ENCODE measurements around the gene MGAT1.

MGAT1 gene

GRCh38 chr5:180804129-180804618, 1.6 kb upstream of the MGAT1 start:
- H3K27ac ChIP-seq (replicated peaks), result peak overlapping the region; percentile 92
- no peak for DNase-seq (ENCODE audit: low read depth in 1 of 2, low spot score in 1 of 2)
- TF ChIP-seq GABPA (IDR thresholded peaks at IDR 0.05; ENCODE audit: low read depth) (no peak), SPI1 (IDR thresholded peaks at IDR 0.05; ENCODE audit: borderline replicate concordance, low read depth) (no peak), POLR2AphosphoS5 (IDR thresholded peaks at IDR 0.05; ENCODE audit: low read depth) (no peak)
- TF ChIP-seq, protein P1, sequence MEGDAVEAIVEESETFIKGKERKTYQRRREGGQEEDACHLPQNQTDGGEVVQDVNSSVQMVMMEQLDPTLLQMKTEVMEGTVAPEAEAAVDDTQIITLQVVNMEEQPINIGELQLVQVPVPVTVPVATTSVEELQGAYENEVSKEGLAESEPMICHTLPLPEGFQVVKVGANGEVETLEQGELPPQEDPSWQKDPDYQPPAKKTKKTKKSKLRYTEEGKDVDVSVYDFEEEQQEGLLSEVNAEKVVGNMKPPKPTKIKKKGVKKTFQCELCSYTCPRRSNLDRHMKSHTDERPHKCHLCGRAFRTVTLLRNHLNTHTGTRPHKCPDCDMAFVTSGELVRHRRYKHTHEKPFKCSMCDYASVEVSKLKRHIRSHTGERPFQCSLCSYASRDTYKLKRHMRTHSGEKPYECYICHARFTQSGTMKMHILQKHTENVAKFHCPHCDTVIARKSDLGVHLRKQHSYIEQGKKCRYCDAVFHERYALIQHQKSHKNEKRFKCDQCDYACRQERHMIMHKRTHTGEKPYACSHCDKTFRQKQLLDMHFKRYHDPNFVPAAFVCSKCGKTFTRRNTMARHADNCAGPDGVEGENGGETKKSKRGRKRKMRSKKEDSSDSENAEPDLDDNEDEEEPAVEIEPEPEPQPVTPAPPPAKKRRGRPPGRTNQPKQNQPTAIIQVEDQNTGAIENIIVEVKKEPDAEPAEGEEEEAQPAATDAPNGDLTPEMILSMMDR (IDR thresholded peaks at IDR 0.05; ENCODE audit: insufficient read depth, low read length), result no peak
- TF ChIP-seq, protein P2, sequence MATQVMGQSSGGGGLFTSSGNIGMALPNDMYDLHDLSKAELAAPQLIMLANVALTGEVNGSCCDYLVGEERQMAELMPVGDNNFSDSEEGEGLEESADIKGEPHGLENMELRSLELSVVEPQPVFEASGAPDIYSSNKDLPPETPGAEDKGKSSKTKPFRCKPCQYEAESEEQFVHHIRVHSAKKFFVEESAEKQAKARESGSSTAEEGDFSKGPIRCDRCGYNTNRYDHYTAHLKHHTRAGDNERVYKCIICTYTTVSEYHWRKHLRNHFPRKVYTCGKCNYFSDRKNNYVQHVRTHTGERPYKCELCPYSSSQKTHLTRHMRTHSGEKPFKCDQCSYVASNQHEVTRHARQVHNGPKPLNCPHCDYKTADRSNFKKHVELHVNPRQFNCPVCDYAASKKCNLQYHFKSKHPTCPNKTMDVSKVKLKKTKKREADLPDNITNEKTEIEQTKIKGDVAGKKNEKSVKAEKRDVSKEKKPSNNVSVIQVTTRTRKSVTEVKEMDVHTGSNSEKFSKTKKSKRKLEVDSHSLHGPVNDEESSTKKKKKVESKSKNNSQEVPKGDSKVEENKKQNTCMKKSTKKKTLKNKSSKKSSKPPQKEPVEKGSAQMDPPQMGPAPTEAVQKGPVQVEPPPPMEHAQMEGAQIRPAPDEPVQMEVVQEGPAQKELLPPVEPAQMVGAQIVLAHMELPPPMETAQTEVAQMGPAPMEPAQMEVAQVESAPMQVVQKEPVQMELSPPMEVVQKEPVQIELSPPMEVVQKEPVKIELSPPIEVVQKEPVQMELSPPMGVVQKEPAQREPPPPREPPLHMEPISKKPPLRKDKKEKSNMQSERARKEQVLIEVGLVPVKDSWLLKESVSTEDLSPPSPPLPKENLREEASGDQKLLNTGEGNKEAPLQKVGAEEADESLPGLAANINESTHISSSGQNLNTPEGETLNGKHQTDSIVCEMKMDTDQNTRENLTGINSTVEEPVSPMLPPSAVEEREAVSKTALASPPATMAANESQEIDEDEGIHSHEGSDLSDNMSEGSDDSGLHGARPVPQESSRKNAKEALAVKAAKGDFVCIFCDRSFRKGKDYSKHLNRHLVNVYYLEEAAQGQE (IDR thresholded peaks at IDR 0.05; ENCODE audit: insufficient replicate concordance, low read depth), result no peak
- no peaks in the 10 kb centered on the region for H3K27me3 ChIP-seq (ENCODE audit: insufficient read depth, poor library complexity, severe bottlenecking)
- peak overlapping the region; percentile 18 for H3K4me3 ChIP-seq (replicated peaks; ENCODE audit: insufficient read depth, low read length)

GRCh38 chr5:180803181-180804128, 849 bp upstream of the MGAT1 start:
- peak; percentile 88 to 97 for DNase-seq (ENCODE audit: low read depth in 1 of 2, low spot score in 1 of 2)
- Histone ChIP-seq H3K27ac (replicated peaks) (peak overlapping the region; percentile 92), H3K27me3 (ENCODE audit: insufficient read depth, poor library complexity, severe bottlenecking) (no peaks in the 10 kb centered on the region), H3K4me3 (replicated peaks; ENCODE audit: insufficient read depth, low read length) (peak overlapping the region; percentile 91)
- TF ChIP-seq, protein P2 (IDR thresholded peaks at IDR 0.05; ENCODE audit: insufficient replicate concordance, low read depth), result no peak
- TF ChIP-seq SPI1 (IDR thresholded peaks at IDR 0.05; ENCODE audit: borderline replicate concordance, low read depth), result peak; percentile 66; the same call in 1 of the 2 replicates
- TF ChIP-seq, protein P1 (IDR thresholded peaks at IDR 0.05; ENCODE audit: insufficient read depth, low read length), result no peak
- peak; percentile 58; the same call in 1 of the 2 replicates for TF ChIP-seq POLR2AphosphoS5 (IDR thresholded peaks at IDR 0.05; ENCODE audit: low read depth)
- peak; percentile 24; the same call in 1 of the 2 replicates for TF ChIP-seq GABPA (IDR thresholded peaks at IDR 0.05; ENCODE audit: low read depth)

DNA sequence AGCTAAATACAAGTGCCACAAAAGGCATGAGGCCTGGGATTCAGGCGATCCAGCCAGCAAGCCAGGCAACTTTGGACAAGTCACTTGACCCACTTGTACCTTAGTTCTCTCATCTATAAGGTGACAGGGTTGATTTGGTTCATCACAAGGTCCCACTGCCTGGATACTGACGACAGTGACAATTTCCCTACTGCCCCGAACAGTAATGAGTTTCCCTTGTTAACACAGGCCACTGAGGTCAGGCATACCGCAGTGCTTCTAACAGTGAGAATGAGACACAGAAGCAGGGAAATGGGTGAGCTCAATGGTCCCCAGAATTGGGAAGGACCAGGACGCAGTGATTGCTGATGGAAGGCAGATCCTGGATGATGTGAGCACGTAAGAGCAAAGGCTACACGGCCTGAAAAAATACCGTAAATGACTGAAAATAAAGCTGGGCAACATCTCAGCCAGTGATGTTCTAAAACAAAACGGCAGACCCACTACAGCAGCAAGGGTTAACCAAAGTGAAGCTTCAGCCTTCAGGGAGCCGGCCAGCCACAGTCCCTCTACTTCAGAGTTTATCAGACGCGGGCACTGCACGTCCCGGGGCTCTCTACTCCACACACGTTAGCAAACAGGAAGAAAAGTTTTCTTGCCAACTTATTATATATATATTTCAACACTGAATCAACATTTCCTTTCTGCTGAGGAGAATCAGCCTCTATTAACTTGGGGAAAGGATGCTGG, 846 bp downstream of the MGAT1 start:
- Histone ChIP-seq H3K4me3 (replicated peaks; ENCODE audit: insufficient read depth, low read length) (peak overlapping the region; percentile 91), H3K27me3 (ENCODE audit: insufficient read depth, poor library complexity, severe bottlenecking) (no peaks in the 10 kb centered on the region), H3K27ac (replicated peaks) (peak overlapping the region; percentile 92)
- no peak for DNase-seq (ENCODE audit: low read depth in 1 of 2, low spot score in 1 of 2)
- TF ChIP-seq POLR2AphosphoS5 (IDR thresholded peaks at IDR 0.05; ENCODE audit: low read depth) (no peak), SPI1 (IDR thresholded peaks at IDR 0.05; ENCODE audit: borderline replicate concordance, low read depth) (no peak), GABPA (IDR thresholded peaks at IDR 0.05; ENCODE audit: low read depth) (no peak)
- TF ChIP-seq, protein P2 (IDR thresholded peaks at IDR 0.05; ENCODE audit: insufficient replicate concordance, low read depth), result no peak
- TF ChIP-seq, protein P1 (IDR thresholded peaks at IDR 0.05; ENCODE audit: insufficient read depth, low read length), result no peak
